Stimulated activated naive CD8-positive, alpha-beta T cell treated with anti-CD3 and anti-CD28 coated beads, Interleukin-15, amount 100 ng/mL, for 72 hours (primary cell): ENCODE measurements around the gene PIP5K1B.

ENCODE experiments used
- ATAC-seq: fragments of 150-1000 bp; cut with Tn5 transposase; 2 replicates; pipeline ENCODE4 v1.10.0; 2021; ENCODE audit warnings: mild to moderate bottlenecking, moderate library complexity
- DNase-seq, 2 donors: peaks; one replicate each; pipeline ENCODE4 v3.0.0; 2021 to 2022
- H3K27ac Mint-ChIP-seq, 2 donors: one replicate each; pipeline ENCODE4 v1.8.0; 2022; ENCODE audit warnings: mild to moderate bottlenecking in 2 of 2, mixed read lengths in 2 of 2, moderate library complexity in 2 of 2
- H3K27me3 Mint-ChIP-seq: one replicate; pipeline ENCODE4 v1.8.0; 2022; ENCODE audit warnings: mixed read lengths
- H3K4me1 Mint-ChIP-seq: one replicate; pipeline ENCODE4 v1.8.0; 2022; ENCODE audit warnings: mild to moderate bottlenecking, mixed read lengths
- H3K4me3 Mint-ChIP-seq, 2 donors: one replicate each; pipeline ENCODE4 v1.8.0; 2022; ENCODE audit warnings: mild to moderate bottlenecking in 2 of 2, mixed read lengths in 2 of 2, moderate library complexity in 1 of 2
- H3K9me3 Mint-ChIP-seq, 2 donors: one replicate each; pipeline ENCODE4 v1.8.0; 2022; ENCODE audit warnings: mixed read lengths in 2 of 2

Gene PIP5K1B

DNA sequence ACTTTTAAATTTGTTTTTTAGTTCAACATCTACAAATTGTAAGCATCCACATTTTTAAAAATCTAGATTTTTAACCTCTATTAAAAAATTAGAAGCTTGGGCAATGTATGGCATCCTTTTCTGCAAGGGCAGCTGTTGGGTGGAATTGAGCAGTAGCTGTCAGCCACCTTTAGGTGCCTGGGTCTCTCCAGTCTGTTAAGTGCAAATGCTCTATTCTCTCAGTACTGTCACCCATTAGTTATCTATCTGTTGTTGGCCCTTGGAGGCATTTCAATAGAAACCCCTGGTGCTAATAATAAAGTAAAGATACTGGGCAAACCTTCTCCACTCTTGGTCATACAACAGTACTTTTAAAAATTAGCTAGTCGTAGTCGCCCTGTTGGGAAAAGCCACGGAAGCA is 63.6 kb downstream of the PIP5K1B start:
- no peak overlapping the region for H3K27ac Mint-ChIP-seq
- peaks cover 13% of the 10 kb centered on the region for H3K27me3 Mint-ChIP-seq
- no peaks in the 10 kb centered on the region for H3K4me1 Mint-ChIP-seq
- DNase-seq: no peak
- no peaks in the 10 kb centered on the region for H3K9me3 Mint-ChIP-seq
- no peak overlapping the region for H3K4me3 Mint-ChIP-seq
- ATAC-seq: no peak

DNA sequence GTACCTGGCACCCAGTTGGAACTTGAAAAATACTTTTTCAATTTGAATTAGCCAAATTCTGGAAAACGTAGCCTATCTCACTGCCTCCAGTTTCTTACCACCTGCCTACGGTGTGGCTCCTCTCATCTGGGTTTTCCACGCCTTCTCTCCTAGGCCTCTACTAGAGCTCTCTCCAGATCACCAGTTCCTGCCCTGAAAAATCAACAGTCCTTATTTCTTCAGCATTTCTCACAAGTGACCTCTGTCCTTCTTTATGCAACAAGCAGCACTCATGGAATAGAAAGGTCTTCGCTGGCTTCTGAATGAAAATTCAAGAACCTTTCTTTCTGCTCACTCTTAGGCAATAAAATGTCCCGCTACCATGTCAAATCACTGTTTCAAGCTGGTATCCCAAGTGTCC is 64.8 kb downstream of the PIP5K1B start:
- peaks cover 15% of the 10 kb centered on the region for H3K27me3 Mint-ChIP-seq
- no peaks in the 10 kb centered on the region for H3K4me1 Mint-ChIP-seq
- DNase-seq (no peak), ATAC-seq (no peak)
- H3K4me3 Mint-ChIP-seq: no peak overlapping the region
- H3K9me3 Mint-ChIP-seq: no peaks in the 10 kb centered on the region
- H3K27ac Mint-ChIP-seq: no peak overlapping the region

DNA sequence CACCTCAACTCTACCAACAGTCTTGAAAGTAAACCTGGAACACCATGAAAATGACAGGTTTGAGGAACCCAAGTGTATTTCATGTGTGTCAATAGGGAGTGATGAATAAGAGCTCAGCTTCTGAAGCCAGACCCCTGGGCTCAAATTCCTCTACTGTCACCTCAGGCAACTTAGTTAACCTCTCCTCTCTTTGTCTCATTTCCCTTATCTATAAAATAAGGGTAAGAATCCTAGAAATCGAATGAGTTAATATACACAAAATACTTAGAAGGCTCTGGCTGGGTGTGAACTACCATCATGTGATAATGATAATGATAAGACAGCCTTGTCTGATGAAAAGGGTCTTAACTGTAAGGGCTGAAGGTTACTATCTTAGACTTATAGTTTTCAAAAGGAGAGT is 66.3 kb downstream of the PIP5K1B start:
- ATAC-seq (no peak), DNase-seq (no peak)
- H3K9me3 Mint-ChIP-seq: no peaks in the 10 kb centered on the region
- no peak overlapping the region for H3K4me3 Mint-ChIP-seq
- peaks cover 22% of the 10 kb centered on the region for H3K27me3 Mint-ChIP-seq
- H3K4me1 Mint-ChIP-seq: no peaks in the 10 kb centered on the region
- no peak overlapping the region for H3K27ac Mint-ChIP-seq

DNA sequence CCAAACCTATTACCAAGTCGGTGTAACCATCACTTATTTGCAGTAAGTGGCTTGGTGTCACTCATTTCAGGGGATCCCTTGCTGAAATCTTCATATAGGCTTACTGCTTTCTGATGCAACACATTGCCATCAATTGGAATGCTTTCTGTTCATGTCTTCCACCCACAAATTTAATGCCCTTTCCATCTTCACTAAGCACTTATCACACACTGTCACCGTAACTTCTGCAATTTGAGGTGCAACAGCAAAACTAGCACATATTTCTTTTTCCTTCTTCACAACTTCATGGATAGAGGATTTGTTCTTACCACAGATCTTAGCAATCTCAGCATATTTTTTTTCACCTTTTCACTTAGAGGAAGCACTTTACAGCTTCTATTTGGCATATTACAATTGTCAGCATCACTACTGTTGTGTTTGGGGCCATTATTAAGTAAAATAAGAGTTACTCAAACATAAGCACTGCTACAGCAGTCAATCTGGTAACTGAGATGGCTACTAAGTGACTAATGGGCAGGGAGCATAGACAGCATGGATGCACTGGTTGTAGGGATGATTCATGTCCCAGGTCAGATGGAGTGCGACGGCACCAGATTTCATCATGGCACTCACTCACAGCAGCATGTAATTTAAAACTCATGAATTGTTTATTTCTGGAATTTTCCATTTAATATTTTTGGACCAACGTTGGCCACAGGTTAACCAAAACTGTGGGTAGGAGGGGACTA is 70.1 kb downstream of the PIP5K1B start:
- Mint-ChIP-seq H3K27me3 (peaks cover 15% of the 10 kb centered on the region), H3K9me3 (no peaks in the 10 kb centered on the region), H3K4me3 (no peak overlapping the region), H3K4me1 (no peaks in the 10 kb centered on the region), H3K27ac (no peak overlapping the region)
- ATAC-seq (no peak), DNase-seq (no peak)

DNA sequence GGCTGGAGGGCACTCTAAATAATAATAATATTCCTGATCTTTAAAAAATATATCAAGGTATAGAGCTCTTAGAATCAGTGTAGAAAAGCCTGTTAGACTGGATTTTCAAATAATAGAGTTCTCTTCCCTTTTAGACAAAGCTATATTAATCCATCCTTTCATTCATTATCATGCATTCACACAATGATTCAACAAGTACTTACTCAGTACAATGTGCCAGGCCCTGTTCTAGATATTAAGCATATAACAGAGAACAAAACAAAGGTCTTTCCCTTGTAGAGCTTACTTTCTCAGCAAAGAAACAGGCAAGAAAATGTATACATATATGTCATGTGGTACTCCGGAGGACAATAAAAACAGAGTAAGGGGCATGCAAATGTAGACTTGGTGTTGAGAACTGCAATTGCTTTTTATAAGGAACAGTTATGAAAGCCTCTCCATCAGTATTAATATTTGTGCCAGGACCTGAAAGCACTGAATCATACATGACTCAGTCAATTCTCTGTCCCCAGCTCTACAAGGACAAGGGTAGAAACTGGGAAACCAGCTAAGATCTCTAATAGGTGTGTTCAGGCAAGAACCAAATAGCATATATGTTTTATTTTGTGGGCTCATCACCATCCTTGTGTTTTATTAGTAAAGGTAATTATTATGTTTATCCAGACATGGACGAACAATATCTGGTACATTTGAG is 72.2 kb downstream of the PIP5K1B start:
- ATAC-seq (no peak), DNase-seq (no peak)
- Mint-ChIP-seq H3K4me1 (peaks cover 5% of the 10 kb centered on the region), H3K27me3 (peaks cover 9% of the 10 kb centered on the region), H3K27ac (no peak overlapping the region), H3K9me3 (no peaks in the 10 kb centered on the region), H3K4me3 (no peak overlapping the region)

DNA sequence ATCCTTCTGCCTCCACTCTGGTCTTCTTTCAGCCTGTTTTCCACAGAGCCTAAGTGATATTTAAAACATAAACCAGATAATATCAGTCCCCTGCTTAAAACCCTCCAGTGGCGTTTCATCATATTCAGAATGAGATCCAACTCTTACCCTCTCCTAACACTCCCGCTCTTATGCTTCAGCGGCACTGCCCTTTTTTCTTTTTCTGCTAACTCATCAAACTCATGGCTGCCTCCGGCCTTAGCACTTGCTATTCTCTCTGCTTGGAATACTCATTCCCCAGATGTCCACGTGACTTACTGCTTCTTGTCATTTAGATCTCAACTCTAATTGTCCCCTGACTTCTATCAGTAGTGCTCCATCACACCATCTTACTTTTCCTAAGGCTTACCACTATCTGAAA is 73.6 kb downstream of the PIP5K1B start:
- DNase-seq: no peak
- Mint-ChIP-seq H3K4me1 (peaks cover 5% of the 10 kb centered on the region), H3K27ac (no peak overlapping the region), H3K27me3 (peaks cover 9% of the 10 kb centered on the region), H3K4me3 (no peak overlapping the region), H3K9me3 (no peaks in the 10 kb centered on the region)
- no peak for ATAC-seq

DNA sequence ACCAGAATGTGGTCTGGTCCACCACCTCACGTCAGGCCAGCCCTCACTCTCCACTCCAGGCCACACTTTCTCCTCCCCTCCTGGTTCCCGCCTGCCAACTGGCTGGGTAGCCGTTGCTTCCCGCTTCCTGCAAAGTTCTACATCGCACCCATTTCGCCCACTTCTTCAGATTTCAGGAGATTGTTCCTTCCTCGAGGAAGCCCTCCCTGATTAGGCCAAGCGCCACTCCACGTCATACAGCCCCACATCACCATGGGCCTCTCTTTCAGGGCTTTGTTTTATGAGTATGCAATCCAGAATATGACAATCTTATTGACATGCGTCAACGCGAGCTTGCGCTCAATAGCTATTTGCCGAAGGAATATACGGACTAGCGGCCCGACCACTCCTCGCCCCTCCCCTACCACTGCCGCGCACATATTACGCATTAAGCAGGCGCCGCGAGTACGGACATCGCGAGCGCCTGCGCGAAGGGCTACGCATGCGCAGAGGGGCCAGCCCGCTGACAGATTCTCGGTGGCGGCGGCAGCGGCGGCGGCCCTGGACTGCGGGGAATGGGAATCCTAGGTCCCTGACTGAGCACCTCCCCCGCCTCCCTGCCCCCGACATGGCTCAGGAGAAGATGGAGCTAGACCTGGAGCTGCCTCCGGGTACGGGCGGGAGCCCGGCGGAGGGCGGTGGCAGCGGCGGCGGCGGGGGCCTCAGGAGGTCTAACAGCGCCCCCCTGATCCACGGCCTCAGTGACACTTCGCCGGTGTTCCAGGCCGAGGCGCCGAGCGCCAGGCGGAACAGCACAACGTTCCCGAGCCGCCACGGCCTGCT is 74.7 kb downstream of the PIP5K1B start:
- ATAC-seq: peak; percentile 94
- no peak overlapping the region for H3K27ac Mint-ChIP-seq
- peaks cover 8% of the 10 kb centered on the region for H3K27me3 Mint-ChIP-seq
- H3K4me3 Mint-ChIP-seq: no peak overlapping the region
- H3K4me1 Mint-ChIP-seq: peaks cover 5% of the 10 kb centered on the region
- DNase-seq: peak; percentile 92 to 93
- no peaks in the 10 kb centered on the region for H3K9me3 Mint-ChIP-seq

DNA sequence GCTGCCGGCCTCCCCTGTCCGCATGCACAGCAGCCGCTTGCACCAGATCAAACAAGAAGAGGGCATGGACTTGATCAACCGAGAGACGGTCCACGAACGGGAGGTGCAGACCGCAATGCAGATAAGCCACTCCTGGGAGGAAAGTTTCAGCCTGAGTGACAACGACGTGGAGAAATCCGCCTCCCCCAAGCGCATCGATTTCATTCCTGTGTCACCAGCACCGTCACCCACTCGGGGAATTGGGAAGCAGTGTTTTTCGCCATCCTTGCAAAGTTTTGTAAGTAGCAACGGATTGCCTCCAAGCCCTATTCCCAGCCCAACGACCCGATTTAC is 75.3 kb downstream of the PIP5K1B start:
- H3K27ac Mint-ChIP-seq: no peak overlapping the region

DNA sequence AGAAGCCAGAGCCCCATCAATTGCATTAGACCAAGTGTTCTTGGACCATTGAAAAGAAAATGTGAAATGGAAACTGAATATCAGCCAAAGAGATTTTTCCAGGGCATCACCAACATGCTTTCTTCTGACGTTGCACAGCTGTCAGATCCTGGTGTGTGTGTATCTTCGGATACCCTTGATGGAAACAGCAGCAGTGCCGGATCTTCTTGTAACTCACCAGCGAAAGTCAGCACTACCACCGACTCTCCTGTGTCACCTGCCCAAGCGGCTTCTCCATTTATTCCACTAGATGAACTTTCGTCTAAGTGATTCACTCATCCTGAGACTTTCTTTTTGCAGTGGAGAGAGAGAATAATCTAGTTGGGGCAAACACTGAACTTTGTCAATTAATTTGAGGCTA is 75.7 kb downstream of the PIP5K1B start:
- peak in 1 of 2 donors; percentile 10 for DNase-seq
- Mint-ChIP-seq H3K27me3 (no peaks in the 10 kb centered on the region), H3K9me3 (no peaks in the 10 kb centered on the region), H3K27ac (no peak overlapping the region), H3K4me3 (no peak overlapping the region), H3K4me1 (peaks cover 5% of the 10 kb centered on the region)
- ATAC-seq: no peak

More for the DNA sequence above, 75.3 kb downstream of the PIP5K1B start:
- H3K4me1 Mint-ChIP-seq: peaks cover 5% of the 10 kb centered on the region
- H3K27me3 Mint-ChIP-seq: peaks cover 2% of the 10 kb centered on the region
- ATAC-seq (no peak), DNase-seq (no peak)
- H3K9me3 Mint-ChIP-seq: no peaks in the 10 kb centered on the region
- no peak overlapping the region for H3K4me3 Mint-ChIP-seq

DNA sequence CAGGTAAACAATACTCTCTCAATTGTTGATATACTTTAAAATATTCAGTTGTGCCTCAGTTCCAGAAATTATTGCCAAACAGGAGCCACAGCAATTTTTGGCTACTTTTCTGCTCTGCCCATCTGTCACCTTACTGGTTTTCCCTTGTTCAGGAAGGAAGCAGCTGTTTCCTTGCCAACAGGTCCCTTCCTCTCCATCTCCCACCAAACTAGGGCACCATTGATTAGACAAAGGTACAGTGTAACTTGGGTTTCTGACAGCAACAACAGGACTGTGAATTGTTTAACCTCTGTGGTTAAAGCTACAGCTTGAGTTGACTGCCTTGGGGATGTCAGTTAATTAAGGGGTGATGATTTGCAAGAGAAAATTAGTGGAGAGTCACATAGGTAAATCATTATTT is 76.9 kb downstream of the PIP5K1B start:
- no peaks in the 10 kb centered on the region for H3K27me3 Mint-ChIP-seq
- peak overlapping the region; percentile 30 to 66 for H3K4me3 Mint-ChIP-seq
- peaks cover 5% of the 10 kb centered on the region for H3K4me1 Mint-ChIP-seq
- ATAC-seq (no peak), DNase-seq (no peak)
- H3K27ac Mint-ChIP-seq: no peak overlapping the region
- H3K9me3 Mint-ChIP-seq: no peaks in the 10 kb centered on the region

DNA sequence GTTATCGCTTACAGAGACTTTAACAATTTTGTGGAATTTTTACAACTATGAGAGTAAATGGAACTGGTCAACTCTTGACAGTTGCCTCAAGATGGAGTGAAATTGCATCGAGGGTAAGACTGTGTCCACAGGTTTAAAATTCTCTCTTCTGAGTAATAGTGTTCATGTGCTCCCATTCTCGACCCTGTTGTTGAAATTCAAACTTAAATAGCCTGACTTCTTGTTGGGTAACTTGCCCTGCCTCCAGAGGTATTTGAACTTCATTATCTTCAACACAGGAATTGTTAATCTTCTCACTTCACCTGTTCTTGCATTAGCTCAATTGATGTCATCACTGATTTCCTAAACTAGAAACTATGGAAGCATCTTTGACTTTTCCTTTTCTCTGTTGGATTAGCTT is 77.5 kb downstream of the PIP5K1B start:
- no peak for DNase-seq
- peak overlapping the region in 1 of 2 donors; percentile 66 for H3K4me3 Mint-ChIP-seq

DNA sequence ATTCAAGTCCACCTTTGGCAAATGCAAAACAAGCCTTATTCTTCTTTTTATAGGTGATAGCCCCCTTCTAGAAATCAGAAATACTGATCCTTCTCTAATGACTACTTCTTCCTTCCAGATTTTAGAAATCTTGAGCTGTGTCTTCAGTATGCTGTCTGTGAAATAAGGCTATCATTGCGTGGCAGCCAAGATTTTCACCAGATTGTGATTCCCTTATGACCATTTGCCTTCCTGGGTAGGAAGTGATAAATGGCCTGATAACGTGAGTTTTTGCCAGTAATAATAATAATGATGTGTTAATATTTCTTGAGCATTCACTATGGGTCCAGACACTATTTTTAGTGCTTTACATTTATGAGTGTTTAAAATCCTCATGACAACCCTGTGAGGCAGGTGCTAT is 80.9 kb downstream of the PIP5K1B start:
- ATAC-seq: no peak
- DNase-seq: no peak
- Mint-ChIP-seq H3K9me3 (no peaks in the 10 kb centered on the region), H3K27ac (peak overlapping the region in 1 of 2 donors; percentile 20), H3K27me3 (no peaks in the 10 kb centered on the region), H3K4me1 (peaks cover 5% of the 10 kb centered on the region), H3K4me3 (no peak overlapping the region)

More for the DNA sequence above, 77.5 kb downstream of the PIP5K1B start:
- H3K9me3 Mint-ChIP-seq: no peaks in the 10 kb centered on the region
- no peaks in the 10 kb centered on the region for H3K27me3 Mint-ChIP-seq
- H3K27ac Mint-ChIP-seq: no peak overlapping the region
- ATAC-seq: no peak
- H3K4me1 Mint-ChIP-seq: peaks cover 5% of the 10 kb centered on the region

DNA sequence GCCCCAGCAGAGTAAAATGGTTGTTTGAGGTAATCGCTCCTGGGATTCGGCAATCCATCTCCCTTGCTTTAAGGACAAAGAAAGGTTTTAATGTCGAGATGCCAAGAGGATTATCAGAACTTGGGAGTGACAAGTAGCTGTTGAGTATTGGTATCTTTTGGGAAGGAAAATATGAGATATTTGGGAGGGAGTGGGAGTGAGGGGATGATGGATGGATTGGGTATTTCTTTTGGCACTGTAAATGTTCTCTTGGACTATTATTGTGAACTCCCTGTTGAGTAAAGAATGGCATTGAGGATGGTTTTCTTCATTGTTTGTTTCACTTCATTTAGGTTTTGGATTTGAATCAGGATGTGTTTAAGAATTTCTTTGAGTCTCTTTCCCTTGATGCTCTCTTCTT is 86.1 kb downstream of the PIP5K1B start:
- H3K27ac Mint-ChIP-seq: no peak overlapping the region
- H3K4me3 Mint-ChIP-seq: no peak overlapping the region
- H3K27me3 Mint-ChIP-seq: peaks cover under 1% of the 10 kb centered on the region
- no peaks in the 10 kb centered on the region for H3K4me1 Mint-ChIP-seq
- H3K9me3 Mint-ChIP-seq: no peaks in the 10 kb centered on the region
- ATAC-seq: no peak
- no peak for DNase-seq

DNA sequence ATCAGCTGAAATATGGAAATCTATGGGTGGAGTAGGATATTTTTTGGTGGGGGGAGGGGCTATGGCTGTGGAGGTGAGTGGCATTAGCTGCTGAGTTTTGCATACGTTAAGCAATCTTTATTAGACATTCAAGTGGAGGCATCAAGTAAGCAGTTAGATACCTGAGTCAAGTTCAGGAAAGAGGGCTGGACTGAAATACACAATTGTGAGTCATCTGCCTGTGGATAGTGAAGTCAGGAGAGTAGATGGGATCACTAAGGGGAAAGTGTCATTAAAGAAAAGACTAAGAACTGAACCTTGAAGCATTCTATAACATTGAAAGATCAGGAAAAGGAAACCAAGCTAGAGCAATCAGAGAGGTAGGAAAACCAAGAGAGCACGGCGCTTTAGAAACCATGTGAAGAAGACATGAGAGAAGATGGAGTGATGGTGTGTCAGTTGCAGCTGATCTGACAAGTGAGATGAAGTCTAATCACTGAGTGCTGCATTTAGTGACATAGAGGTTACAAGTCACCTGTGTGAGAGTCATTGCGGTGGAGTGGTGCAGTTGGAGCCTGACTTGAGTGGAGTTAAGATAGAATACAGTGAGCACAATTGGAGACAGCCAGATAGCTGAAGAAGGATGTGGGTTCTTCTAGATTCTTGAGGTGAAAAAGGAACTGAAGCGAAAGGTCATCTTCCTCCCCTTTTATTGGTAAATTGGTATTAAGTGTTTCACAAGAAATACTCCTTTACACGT is 88.7 kb downstream of the PIP5K1B start:
- no peak overlapping the region for H3K27ac Mint-ChIP-seq
- ATAC-seq: peak; percentile 93
- DNase-seq: peak in 1 of 2 donors; percentile 20
- peaks cover 5% of the 10 kb centered on the region for H3K4me1 Mint-ChIP-seq
- peaks cover 12% of the 10 kb centered on the region for H3K27me3 Mint-ChIP-seq
- no peaks in the 10 kb centered on the region for H3K9me3 Mint-ChIP-seq
- H3K4me3 Mint-ChIP-seq: no peak overlapping the region

DNA sequence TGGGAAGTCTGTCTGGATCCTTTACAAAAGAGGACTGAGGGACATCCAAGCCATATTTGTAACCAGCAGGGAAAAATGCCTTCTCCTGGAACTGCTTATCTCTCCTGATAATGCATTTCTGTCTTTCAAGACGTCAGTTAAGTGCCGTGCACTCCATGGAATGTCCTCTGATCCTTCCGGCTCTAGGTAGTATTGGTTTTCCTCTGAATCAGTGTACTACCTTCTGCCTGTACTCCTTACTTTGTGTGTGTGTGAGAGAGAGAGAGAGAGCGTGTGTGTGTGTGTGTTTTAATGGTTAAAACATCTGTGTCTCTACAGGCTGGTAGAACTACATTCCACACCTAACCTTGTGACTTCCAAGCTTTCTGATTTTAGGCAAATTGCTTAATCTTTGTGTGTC is 89.9 kb downstream of the PIP5K1B start:
- Mint-ChIP-seq H3K4me3 (no peak overlapping the region), H3K4me1 (peaks cover 5% of the 10 kb centered on the region), H3K9me3 (no peaks in the 10 kb centered on the region), H3K27ac (no peak overlapping the region), H3K27me3 (peaks cover 12% of the 10 kb centered on the region)
- DNase-seq (no peak), ATAC-seq (no peak)
